Muscle of leg (tissue), 11 donors: ENCODE measurements around the gene TSPAN9. TPM values are rescaled to one million over a fixed set of nuclear protein-coding genes. Genes with fewer than 3 reads are reported as not detected.

Source experiments
- DNase-seq: peaks from one replicate; pipeline ENCODE4 v3.0.0; 2013
- H3K27ac ChIP-seq: one replicate; pipeline ENCODE4 v1.5.1; 2013; ENCODE audit warnings: mild to moderate bottlenecking, low read length, control low read depth
- H3K27me3 ChIP-seq: one replicate; pipeline ENCODE4 v1.6.1; 2013; ENCODE audit warnings: low read length; ENCODE audit not compliant: control insufficient read depth, insufficient read depth
- H3K36me3 ChIP-seq: one replicate; pipeline ENCODE4 v1.6.1; 2013; ENCODE audit warnings: low read length; ENCODE audit not compliant: control insufficient read depth, insufficient read depth
- H3K4me1 ChIP-seq: one replicate; pipeline ENCODE4 v1.6.1; 2013; ENCODE audit warnings: low read length; ENCODE audit not compliant: control insufficient read depth, insufficient read depth
- H3K4me3 ChIP-seq: one replicate; pipeline ENCODE4 v1.5.1; 2013; ENCODE audit warnings: low read length, control low read depth
- H3K9me3 ChIP-seq: replicated peaks from 2 replicates; pipeline ENCODE4 v1.6.1; 2013; ENCODE audit warnings: low read depth, low read length; ENCODE audit not compliant: control insufficient read depth
- WGBS: methylation state at CpG from one replicate; pipeline ENCODE4 v1.1.5; 2013; ENCODE audit warnings: missing lambda C conversion rate; ENCODE audit not compliant: insufficient coverage; 5-methylcytosine and 5-hydroxymethylcytosine counted together
- polyA plus RNA-seq, 8 donors: library from polyadenylated mRNA; unstranded; fragments of 120-200 nt; gene quantifications; one replicate each; pipeline versions ENCODE4 v1.2.1 to v1.2.3, GENCODE V29; 2013; ENCODE audit warnings: inconsistent platforms in 1 of 8, low replicate concordance in 1 of 8; ENCODE audit not compliant: insufficient read length in 8 of 8, insufficient read depth in 1 of 8
- total RNA-seq: library from RNA; stranded (reverse); fragments of 120-200 nt; gene quantifications from one replicate; pipeline ENCODE4 v1.2.4, GENCODE V29; 2013

TSPAN9 gene
- total and polyA plus RNA-seq, 9 donors: 56.6 to 142 (median 116) TPM

- 92% methylated on average over 4 of the region's 8 CpGs for WGBS
- H3K4me1 ChIP-seq: peaks cover 29% of the 10 kb centered on the region
- no peak overlapping the region for H3K27ac ChIP-seq
These were observed 188.2 kb downstream of the TSPAN9 start for GRCh38 chr12:3265406-3265805.

GRCh38 chr12:3266638-3267037 lies 189.5 kb downstream of the TSPAN9 start:
- H3K36me3 ChIP-seq: no peaks in the 10 kb centered on the region
- peaks cover 28% of the 10 kb centered on the region for H3K4me1 ChIP-seq
- 83% methylated on average over 8 of the region's 8 CpGs for WGBS
- DNase-seq: no peak
- no peak overlapping the region for H3K4me3 ChIP-seq
- no peak overlapping the region for H3K27ac ChIP-seq
- H3K9me3 ChIP-seq: no peaks in the 10 kb centered on the region
- H3K27me3 ChIP-seq: no peaks in the 10 kb centered on the region

More at GRCh38 chr12:3265406-3265805, 188.2 kb downstream of the TSPAN9 start:
- Histone ChIP-seq H3K27me3 (no peaks in the 10 kb centered on the region), H3K9me3 (no peaks in the 10 kb centered on the region), H3K4me3 (no peak overlapping the region), H3K36me3 (no peaks in the 10 kb centered on the region)
- DNase-seq: no peak

GRCh38 chr12:3267690-3268089 lies 190.5 kb downstream of the TSPAN9 start:
- Histone ChIP-seq H3K27ac (no peak overlapping the region), H3K36me3 (no peaks in the 10 kb centered on the region), H3K9me3 (no peaks in the 10 kb centered on the region), H3K4me3 (no peak overlapping the region), H3K4me1 (peaks cover 23% of the 10 kb centered on the region), H3K27me3 (no peaks in the 10 kb centered on the region)
- 80% methylated on average over 11 of the region's 11 CpGs for WGBS
- no peak for DNase-seq

- H3K36me3 ChIP-seq: peaks cover 2% of the 10 kb centered on the region
- H3K27me3 ChIP-seq: no peaks in the 10 kb centered on the region
- H3K4me3 ChIP-seq: no peak overlapping the region
- no peaks in the 10 kb centered on the region for H3K9me3 ChIP-seq
- no peak for DNase-seq
- peaks cover 24% of the 10 kb centered on the region for H3K4me1 ChIP-seq
- WGBS: 72% methylated on average over 11 of the region's 11 CpGs
- H3K27ac ChIP-seq: no peak overlapping the region
These were observed 192.4 kb downstream of the TSPAN9 start for GRCh38 chr12:3269594-3269993.

- Histone ChIP-seq H3K4me3 (no peak overlapping the region), H3K27ac (no peak overlapping the region), H3K4me1 (peaks cover 27% of the 10 kb centered on the region), H3K36me3 (peaks cover 4% of the 10 kb centered on the region), H3K27me3 (no peaks in the 10 kb centered on the region), H3K9me3 (no peaks in the 10 kb centered on the region)
- DNase-seq: no peak
- 78% methylated on average over 1 of the region's 1 CpG for WGBS
These were observed 194.0 kb downstream of the TSPAN9 start for GRCh38 chr12:3271146-3271545.

GRCh38 chr12:3271639-3272038 lies 194.5 kb downstream of the TSPAN9 start:
- Histone ChIP-seq H3K9me3 (no peaks in the 10 kb centered on the region), H3K27me3 (no peaks in the 10 kb centered on the region), H3K4me1 (peaks cover 27% of the 10 kb centered on the region), H3K27ac (no peak overlapping the region), H3K4me3 (no peak overlapping the region), H3K36me3 (peaks cover 7% of the 10 kb centered on the region)
- no peak for DNase-seq
- WGBS: 44% methylated on average over 4 of the region's 6 CpGs

GRCh38 chr12:3272958-3273357 lies 195.8 kb downstream of the TSPAN9 start:
- 85% methylated on average over 4 of the region's 9 CpGs for WGBS
- peaks cover 32% of the 10 kb centered on the region for H3K4me1 ChIP-seq

GRCh38 chr12:3273409-3273853 lies 196.3 kb downstream of the TSPAN9 start:
- DNase-seq: no peak
- Histone ChIP-seq H3K27me3 (no peaks in the 10 kb centered on the region), H3K4me1 (peaks cover 32% of the 10 kb centered on the region), H3K9me3 (no peaks in the 10 kb centered on the region), H3K36me3 (peaks cover 13% of the 10 kb centered on the region), H3K4me3 (no peak overlapping the region), H3K27ac (no peak overlapping the region)
- 78% methylated on average over 7 of the region's 7 CpGs for WGBS

More at GRCh38 chr12:3272958-3273357, 195.8 kb downstream of the TSPAN9 start:
- no peaks in the 10 kb centered on the region for H3K27me3 ChIP-seq
- H3K4me3 ChIP-seq: no peak overlapping the region
- H3K9me3 ChIP-seq: no peaks in the 10 kb centered on the region
- no peak overlapping the region for H3K27ac ChIP-seq
- no peak for DNase-seq
- peaks cover 10% of the 10 kb centered on the region for H3K36me3 ChIP-seq

- 77% methylated on average over 13 of the region's 13 CpGs for WGBS
- Histone ChIP-seq H3K27me3 (no peaks in the 10 kb centered on the region), H3K36me3 (peaks cover 19% of the 10 kb centered on the region), H3K9me3 (no peaks in the 10 kb centered on the region), H3K4me3 (no peak overlapping the region), H3K4me1 (peaks cover 32% of the 10 kb centered on the region), H3K27ac (no peak overlapping the region)
- no peak for DNase-seq
These were observed 197.5 kb downstream of the TSPAN9 start for GRCh38 chr12:3274664-3275063.

- H3K27ac ChIP-seq: no peak overlapping the region
- DNase-seq: peak; percentile 78
- no peaks in the 10 kb centered on the region for H3K9me3 ChIP-seq
- no peak overlapping the region for H3K4me3 ChIP-seq
- H3K4me1 ChIP-seq: peaks cover 32% of the 10 kb centered on the region
- H3K36me3 ChIP-seq: peaks cover 24% of the 10 kb centered on the region
- no peaks in the 10 kb centered on the region for H3K27me3 ChIP-seq
- WGBS: 33% methylated on average over 26 of the region's 29 CpGs
These were observed 198.2 kb downstream of the TSPAN9 start for GRCh38 chr12:3275171-3276041.
